Suprapubic skin (tissue), 4 donors: Measurements from ENCODE around the gene ADGRA1. TPM values are rescaled to one million over a fixed set of nuclear protein-coding genes. Genes with fewer than 3 reads are reported as not detected.

Experiments
- DNase-seq, 2 donors: peaks; one replicate each; pipeline ENCODE4 v3.0.0-alpha.2; 2019; ENCODE audit warnings: low spot score in 2 of 2
- H3K27ac ChIP-seq: fragments of 200-600 bp; sonication (generic); one replicate; pipeline ENCODE4 v1.5.1; 2019
- H3K27me3 ChIP-seq: fragments of 200-600 bp; sonication (generic); one replicate; pipeline ENCODE4 v1.5.1; 2019
- H3K36me3 ChIP-seq: fragments of 200-600 bp; sonication (generic); one replicate; pipeline ENCODE4 v1.5.1; 2019
- H3K4me1 ChIP-seq: fragments of 200-600 bp; sonication (generic); one replicate; pipeline ENCODE4 v1.5.1; 2019
- H3K4me3 ChIP-seq: fragments of 200-600 bp; sonication (generic); one replicate; pipeline ENCODE4 v1.5.1; 2019; ENCODE audit warnings: mild to moderate bottlenecking
- H3K9me3 ChIP-seq: fragments of 200-600 bp; sonication (generic); one replicate; pipeline ENCODE4 v1.5.1; 2019
- EP300 ChIP-seq: sonication (generic); formaldehyde crosslinking; IDR thresholded peaks from one replicate; pipeline ENCODE4 v1.6.1; 2017; ENCODE audit warnings: antibody characterized with exemption
- POLR2A ChIP-seq, 2 donors: fragments of 450-650 bp; IDR thresholded peaks; one replicate each; pipeline ENCODE4 v1.6.1; 2017; ENCODE audit warnings: antibody characterized with exemption in 2 of 2, mild to moderate bottlenecking in 2 of 2, moderate library complexity in 2 of 2
- POLR2AphosphoS5 ChIP-seq, 3 donors: sonication (generic); formaldehyde crosslinking; IDR thresholded peaks; one replicate each; pipeline ENCODE4 v1.6.1; 2017; ENCODE audit warnings: antibody characterized with exemption in 3 of 3
- WGBS: methylation state at CpG from one replicate; pipeline ENCODE4 v1.1.5; 2018; 5-methylcytosine and 5-hydroxymethylcytosine counted together
- total RNA-seq, 4 donors: library from RNA; depleted of rRNA; stranded (reverse); fragments of >200 nt; gene quantifications; one replicate each; pipeline ENCODE4 v1.1.0, GENCODE V29; 2016
- TF ChIP-seq, protein P1 (sequence below), 2 donors: fragments of 200-600 bp in 1 of 2; fragments of 450-650 bp in 1 of 2; sonication (generic) in 1 of 2; IDR thresholded peaks; one replicate each; pipeline ENCODE4 v1.5.1; 2016 to 2019; ENCODE audit warnings: antibody characterized with exemption in 2 of 2, mild to moderate bottlenecking in 1 of 2, moderate library complexity in 1 of 2

ADGRA1 gene
- total RNA-seq, 4 donors from 2014 or later, result not detected

GRCh38 chr10:133163889-133164815 lies 76.4 kb downstream of the ADGRA1 start:
- TF ChIP-seq, protein P1, sequence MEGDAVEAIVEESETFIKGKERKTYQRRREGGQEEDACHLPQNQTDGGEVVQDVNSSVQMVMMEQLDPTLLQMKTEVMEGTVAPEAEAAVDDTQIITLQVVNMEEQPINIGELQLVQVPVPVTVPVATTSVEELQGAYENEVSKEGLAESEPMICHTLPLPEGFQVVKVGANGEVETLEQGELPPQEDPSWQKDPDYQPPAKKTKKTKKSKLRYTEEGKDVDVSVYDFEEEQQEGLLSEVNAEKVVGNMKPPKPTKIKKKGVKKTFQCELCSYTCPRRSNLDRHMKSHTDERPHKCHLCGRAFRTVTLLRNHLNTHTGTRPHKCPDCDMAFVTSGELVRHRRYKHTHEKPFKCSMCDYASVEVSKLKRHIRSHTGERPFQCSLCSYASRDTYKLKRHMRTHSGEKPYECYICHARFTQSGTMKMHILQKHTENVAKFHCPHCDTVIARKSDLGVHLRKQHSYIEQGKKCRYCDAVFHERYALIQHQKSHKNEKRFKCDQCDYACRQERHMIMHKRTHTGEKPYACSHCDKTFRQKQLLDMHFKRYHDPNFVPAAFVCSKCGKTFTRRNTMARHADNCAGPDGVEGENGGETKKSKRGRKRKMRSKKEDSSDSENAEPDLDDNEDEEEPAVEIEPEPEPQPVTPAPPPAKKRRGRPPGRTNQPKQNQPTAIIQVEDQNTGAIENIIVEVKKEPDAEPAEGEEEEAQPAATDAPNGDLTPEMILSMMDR (IDR thresholded peaks at IDR 0.05), result no peak
- TF ChIP-seq POLR2A (IDR thresholded peaks at IDR 0.05), result no peak
- no peak overlapping the region for H3K4me3 ChIP-seq
- H3K9me3 ChIP-seq, result no peaks in the 10 kb centered on the region
- no peaks in the 10 kb centered on the region for H3K36me3 ChIP-seq
- 61% methylated on average over 13 of the region's 31 CpGs for WGBS
- H3K27me3 ChIP-seq, result peaks cover 64% of the 10 kb centered on the region
- peak in 1 of 2 donors; percentile 67 for DNase-seq
- H3K27ac ChIP-seq, result no peak overlapping the region
- peaks cover 20% of the 10 kb centered on the region for H3K4me1 ChIP-seq

GRCh38 chr10:133164816-133165555 lies 77.3 kb downstream of the ADGRA1 start:
- H3K4me1 ChIP-seq, result peaks cover 14% of the 10 kb centered on the region
- WGBS, result 61% methylated on average over 13 of the region's 26 CpGs
- no peak overlapping the region for H3K4me3 ChIP-seq
- peaks cover 56% of the 10 kb centered on the region for H3K27me3 ChIP-seq
- no peaks in the 10 kb centered on the region for H3K9me3 ChIP-seq
- no peaks in the 10 kb centered on the region for H3K36me3 ChIP-seq
- TF ChIP-seq POLR2AphosphoS5 (IDR thresholded peaks at IDR 0.05) (no peak), EP300 (no peak), POLR2A (IDR thresholded peaks at IDR 0.05) (no peak)
- TF ChIP-seq, protein P1 (IDR thresholded peaks at IDR 0.05), result no peak
- peak in 1 of 2 donors; percentile 78 for DNase-seq
- no peak overlapping the region for H3K27ac ChIP-seq

GRCh38 chr10:133165556-133166503 lies 78.1 kb downstream of the ADGRA1 start:
- TF ChIP-seq POLR2A (IDR thresholded peaks at IDR 0.05) (no peak), EP300 (no peak), POLR2AphosphoS5 (IDR thresholded peaks at IDR 0.05) (no peak)
- TF ChIP-seq, protein P1 (IDR thresholded peaks at IDR 0.05), result no peak
- Histone ChIP-seq H3K9me3 (no peaks in the 10 kb centered on the region), H3K4me1 (peaks cover 6% of the 10 kb centered on the region), H3K27ac (no peak overlapping the region), H3K36me3 (no peaks in the 10 kb centered on the region), H3K4me3 (no peak overlapping the region), H3K27me3 (peaks cover 47% of the 10 kb centered on the region)
- WGBS, result 80% methylated on average over 35 of the region's 40 CpGs
- peak; percentile 46 to 69 for DNase-seq

DNA sequence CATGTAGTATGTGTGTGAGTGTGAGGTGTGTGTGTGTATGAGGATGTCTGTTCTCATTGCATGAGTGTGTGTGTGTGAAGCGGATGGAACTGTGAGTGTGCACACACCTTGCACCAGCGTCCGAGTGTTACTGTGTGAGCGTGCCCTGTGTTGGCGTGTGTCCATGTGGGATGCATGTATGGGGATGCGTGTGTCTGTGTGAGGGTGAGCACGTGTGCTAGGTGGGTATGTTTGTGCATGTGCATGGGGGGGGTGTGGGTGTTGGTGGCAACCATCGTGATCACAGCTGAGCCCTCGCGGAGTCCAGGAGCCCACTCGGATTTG lies 78.7 kb downstream of the ADGRA1 start:
- no peak for TF ChIP-seq EP300
- TF ChIP-seq POLR2A (IDR thresholded peaks at IDR 0.05), result no peak
- TF ChIP-seq, protein P1 (IDR thresholded peaks at IDR 0.05), result no peak

More for the DNA sequence above, 78.7 kb downstream of the ADGRA1 start:
- Histone ChIP-seq H3K4me3 (no peak overlapping the region), H3K27ac (no peak overlapping the region), H3K27me3 (peaks cover 41% of the 10 kb centered on the region), H3K36me3 (no peaks in the 10 kb centered on the region), H3K9me3 (no peaks in the 10 kb centered on the region), H3K4me1 (no peaks in the 10 kb centered on the region)
- peak; percentile 44 to 71 for DNase-seq
- WGBS, result 91% methylated on average over 10 of the region's 11 CpGs
